ENCODE data around the gene PRR19.
"Not testable (repeated sequence)": the region's sequence is repeated elsewhere in the genome, so short reads cannot be mapped to it uniquely, and the experiment has no call there.

PRR19 gene

DNA sequence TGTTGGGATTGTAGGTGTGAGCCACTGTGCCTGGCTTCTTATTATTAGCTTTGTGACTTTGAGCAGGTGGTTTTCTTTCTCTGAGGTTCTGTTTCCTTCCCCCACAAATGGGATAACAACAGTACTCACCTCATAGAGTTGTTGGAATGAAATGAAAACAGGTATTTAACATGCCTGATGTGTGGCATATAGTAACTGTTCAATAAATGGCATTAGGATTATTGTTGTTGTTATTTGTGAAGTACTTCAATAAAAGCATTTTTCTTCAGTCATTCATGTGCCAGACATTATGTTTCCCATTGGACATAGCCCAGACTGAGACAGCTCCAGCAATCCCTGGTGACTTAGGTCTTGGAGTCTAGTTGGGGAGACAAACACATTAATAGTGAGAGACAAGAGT lies 25.0 kb downstream of the PRR19 start:
- no peak for DNase-seq (ENCODE audit: low read depth)

DNA sequence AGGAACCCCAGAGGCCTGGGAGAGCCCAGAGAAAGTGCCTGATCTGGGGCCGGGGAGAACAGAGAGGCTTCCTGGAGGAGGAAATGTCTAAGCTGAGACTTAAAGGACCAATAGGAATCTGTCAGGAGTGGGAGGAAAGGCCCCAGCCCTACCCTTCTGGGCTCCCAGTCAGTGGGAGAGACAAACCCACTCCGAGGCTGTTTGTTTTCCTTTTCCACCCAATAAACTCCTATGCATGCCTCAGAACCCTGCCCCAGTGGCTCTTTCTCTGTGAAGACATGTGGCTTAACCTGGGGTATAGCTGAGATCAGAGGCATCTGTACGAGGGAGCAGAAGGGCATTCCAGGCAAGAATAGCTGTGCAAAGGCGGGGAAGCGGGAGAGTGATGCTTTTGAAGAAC lies 25.4 kb downstream of the PRR19 start:
- DNase-seq (ENCODE audit: low read depth): no peak

DNA sequence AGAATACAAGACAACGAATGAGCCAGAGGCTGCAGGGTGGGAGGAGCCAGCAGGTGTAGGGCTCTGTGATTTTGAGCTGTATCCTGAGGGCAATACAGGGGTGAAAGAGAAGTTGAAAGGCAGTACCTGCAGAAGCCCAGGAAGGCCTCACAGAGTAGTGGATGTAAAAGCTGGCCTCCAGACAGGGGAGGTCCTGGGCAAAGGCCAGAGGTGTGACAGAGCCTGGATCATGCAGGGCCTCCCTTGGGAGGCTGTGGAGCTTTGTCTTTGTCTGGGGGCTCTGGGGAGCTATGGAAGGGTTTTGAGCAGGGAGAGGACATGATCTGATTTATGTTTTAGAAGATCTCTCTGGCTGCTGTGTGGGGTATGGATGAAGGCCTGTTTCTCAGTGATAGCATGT lies 26.2 kb downstream of the PRR19 start:
- DNase-seq (ENCODE audit: low read depth): no peak

DNA sequence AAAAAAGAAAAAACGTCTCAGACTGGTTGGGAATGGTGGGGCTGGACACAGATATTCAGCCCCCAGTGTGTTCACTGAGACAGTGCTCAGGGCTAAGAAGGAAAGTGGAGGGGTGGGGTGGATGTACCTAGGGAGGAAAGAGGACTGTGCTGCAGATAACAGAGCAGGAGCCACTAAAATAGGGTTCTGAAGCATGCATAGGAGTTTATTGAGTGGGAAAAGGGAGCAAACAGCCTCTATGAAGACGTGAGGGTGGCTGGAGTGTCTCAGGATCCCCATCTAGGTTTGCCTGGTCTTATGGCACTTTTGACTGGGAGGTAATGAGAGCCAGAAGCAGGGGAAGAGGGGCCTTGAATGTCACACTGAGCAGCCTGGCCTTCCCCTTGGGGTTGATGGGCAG lies 26.9 kb downstream of the PRR19 start:
- DNase-seq (ENCODE audit: low read depth): no peak

DNA sequence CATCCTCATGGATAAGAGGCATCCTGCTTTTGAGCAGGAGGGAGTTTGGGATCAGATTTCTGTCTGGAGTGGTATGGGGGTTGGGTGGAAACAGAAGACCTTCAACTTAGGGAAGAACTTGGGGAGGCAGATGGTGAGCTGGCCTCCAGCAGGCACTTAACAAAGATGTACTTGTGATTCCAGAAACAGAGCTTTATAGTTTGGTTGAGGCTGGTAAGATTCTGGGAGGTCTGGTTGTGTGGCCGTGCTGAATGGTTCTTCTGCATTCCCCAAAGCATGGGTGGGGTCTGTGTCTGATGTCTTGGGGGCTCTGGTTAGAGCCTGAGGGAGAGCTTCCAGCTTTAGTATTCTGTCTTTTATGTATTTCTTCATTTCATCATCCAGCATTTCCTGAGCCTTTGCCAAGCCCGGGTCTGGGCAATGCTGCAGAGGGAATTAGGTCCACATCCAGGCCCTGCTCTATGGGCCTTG lies 28.3 kb downstream of the PRR19 start:
- no peak for DNase-seq (ENCODE audit: low read depth)

DNA sequence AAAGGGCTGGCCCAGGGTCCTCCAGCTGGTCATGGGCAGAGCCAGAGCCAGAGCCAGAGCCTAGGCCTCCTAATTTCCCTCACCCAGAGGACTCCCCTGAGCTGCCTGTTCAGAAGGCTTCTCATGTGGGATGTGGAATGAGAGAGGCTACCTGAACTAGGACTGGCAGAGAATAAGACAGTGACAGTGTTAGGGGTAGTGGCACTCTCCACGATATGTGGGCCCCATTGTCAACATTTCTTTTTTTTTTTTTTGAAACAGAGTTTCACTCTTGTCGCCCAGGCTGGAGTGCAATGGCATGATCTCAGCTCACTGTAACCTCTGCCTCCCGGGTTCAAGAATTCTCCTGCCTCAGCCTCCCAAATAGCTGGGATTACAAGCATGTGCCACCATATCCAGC lies 29.4 kb downstream of the PRR19 start:
- not testable (repeated sequence) for DNase-seq (ENCODE audit: low read depth)

DNA sequence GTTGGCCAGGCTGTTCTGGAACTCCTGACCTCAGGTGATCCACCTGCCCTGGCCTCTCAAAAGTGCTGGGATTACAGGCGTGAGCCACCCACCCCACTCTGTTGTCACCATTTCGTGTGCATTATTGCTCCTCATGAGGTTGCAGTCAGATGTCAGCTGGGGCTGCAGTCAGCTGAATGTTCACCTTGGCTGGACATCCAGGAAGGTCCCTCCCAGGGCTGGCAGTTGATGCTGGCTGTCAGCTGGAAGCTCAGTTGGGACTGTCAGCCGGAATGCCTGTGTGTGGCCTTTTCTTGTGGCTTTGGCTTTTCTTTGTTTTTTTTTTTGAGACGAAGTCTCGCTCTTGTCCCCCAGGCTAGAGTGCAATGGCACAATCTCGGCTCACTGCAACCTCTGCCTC lies 30.1 kb downstream of the PRR19 start:
- DNase-seq (ENCODE audit: low read depth): no peak

DNA sequence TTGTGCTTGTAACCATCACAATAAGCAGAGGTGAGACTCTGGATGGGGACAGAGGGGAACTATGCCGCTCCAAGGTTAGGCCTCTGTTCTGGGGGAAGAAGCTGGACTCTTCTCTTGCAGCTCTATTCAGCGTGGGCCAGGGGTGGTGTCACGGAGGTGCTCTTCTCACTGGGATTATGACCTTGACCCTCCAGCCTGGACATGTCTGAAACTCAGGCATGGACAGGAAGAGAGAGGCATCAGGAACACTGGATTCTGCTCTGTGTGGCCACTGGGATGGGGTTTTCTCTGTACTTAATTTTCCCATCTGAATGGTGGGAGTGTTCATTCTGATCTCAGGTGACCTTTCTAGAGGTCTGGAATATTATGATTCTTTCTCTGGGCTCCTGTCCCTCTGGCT lies 31.1 kb downstream of the PRR19 start:
- no peak for DNase-seq (ENCODE audit: low read depth)

DNA sequence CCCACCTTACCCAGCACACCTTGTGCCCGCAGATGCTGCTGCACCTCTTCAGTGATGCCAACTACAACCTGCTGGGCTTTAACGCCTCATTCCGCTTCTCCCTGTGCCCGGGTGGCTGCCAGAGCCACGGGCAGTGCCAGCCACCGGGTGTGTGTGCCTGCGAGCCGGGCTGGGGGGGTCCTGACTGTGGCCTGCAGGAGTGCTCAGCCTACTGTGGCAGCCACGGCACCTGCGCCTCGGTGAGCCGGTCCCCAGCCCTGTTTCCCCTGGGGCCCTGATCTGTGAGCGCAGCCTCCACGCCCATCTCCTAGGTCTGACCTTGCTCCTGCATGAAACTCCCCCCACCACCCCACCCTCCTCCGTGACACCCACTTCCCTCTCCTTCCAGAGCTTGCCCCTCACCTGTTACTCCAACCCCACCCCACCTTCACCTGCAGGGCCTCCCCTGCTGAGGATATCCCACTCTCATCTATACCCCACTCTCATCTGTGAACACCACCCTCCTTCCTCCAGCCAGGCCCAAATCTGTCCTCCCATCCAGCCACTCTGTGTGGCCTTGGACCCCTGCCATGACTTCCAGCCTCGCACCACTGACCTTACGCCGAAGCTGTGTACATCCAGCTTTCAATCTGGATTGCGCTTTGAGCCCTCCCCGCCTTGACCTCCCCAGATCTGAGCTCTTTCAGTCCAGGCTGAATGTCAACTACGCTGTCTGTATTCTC lies 32.2 kb downstream of the PRR19 start:
- no peak for DNase-seq (ENCODE audit: low read depth)

DNA sequence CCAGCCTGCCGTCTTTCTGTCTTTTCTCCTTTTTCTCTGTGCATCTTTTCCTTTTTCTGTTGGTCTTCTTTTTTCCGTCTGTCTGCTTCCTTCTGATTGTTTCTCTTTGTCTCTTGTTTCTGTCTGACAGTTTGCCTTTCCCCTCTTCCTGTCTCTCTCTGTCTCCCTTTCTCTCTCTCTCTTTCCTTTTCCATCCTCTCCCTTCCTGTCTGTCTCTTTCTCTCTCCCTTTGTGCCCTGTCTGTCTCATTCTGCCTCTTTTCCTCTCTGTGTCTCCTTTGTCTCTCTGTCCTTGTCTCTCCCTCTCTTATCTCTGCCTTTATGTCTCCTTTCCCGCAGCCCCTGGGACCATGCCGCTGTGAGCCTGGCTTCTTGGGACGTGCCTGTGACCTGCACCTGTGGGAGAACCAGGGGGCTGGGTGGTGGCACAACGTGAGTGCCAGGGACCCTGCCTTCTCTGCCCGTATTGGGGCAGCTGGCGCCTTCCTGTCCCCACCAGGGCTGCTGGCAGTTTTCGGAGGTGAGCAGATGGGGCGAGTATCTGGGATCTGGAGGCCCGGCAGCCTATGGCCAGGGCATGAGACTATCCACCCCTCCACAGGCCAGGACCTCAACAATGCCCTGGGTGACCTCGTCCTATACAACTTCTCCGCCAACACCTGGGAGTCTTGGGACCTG lies 32.9 kb downstream of the PRR19 start:
- DNase-seq (ENCODE audit: low read depth): no peak

DNA sequence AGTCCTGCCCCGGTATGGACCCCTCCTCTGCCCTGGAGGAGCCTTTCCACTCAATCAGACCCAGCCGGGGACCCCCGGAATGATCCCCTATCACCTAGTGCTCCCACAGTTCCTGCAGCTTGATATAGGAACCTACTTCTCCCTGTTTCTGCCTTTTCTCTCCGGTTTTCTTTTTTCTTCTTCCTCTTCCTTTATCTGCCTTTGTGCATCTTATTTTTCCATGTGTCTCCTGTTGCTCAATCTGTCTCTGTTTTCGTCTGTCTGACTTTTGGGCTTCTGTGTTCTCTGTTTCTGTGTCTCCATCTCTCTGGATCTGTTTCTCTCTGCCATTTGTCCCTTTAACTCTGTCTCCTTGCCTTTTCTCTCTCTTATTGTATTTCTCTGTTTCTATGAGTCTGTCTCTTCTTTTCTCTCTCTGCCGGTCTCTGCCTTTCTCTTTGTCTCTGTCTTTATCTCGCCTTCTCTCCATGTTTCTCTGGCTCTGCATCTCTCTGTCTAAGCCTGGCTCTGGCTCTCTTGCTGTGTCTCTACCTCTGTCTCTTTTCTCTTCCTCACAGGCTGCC lies 33.5 kb downstream of the PRR19 start:
- no peak for DNase-seq (ENCODE audit: low read depth)

DNA sequence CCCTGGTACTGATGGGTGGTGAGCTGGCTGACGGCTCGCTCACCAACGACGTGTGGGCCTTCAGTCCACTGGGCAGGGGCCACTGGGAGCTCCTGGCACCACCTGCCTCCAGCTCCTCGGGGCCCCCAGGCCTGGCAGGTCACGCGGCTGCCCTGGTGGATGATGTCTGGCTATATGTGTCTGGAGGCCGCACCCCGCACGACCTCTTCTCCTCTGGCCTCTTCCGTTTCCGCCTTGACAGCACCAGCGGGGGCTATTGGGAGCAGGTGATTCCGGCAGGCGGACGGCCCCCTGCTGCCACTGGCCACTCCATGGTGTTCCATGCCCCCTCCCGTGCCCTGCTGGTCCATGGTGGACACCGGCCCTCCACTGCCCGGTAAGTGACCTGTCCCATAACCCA lies 34.0 kb downstream of the PRR19 start:
- DNase-seq (ENCODE audit: low read depth): no peak

DNA sequence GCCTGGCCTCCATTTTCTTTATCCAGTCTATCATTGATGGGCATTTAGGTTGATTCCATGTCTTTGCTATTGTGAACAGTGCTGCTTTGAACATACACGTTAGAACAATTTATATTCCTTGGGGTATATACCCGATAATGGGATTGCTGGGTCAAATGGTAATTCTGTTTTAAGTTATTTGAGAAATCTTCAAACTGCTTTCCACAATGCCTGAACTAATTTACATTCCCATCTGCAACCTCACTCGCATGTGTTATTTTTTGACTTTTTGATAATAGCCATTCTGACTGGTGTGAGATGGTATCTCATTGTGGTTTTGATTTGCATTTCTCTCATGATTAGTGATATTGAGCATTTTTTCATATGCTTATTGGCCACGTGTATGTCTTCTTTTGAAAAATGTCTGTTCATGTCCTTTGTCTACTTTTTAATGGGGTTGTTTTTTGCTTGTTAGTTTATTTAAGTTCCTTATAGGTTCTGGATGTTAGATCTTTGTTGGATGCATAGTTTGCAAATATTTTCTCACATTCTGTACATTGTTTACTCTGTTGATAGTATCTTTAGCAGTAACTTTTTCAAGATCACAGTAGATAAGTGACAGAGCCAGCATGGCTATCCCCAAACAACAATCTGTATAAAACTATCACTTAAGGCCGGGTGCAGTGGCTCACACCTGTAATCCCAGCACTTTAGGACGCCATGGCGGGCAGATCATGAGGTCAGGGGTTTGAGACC lies 37.4 kb downstream of the PRR19 start:
- DNase-seq (ENCODE audit: low read depth): not testable (repeated sequence)

DNA sequence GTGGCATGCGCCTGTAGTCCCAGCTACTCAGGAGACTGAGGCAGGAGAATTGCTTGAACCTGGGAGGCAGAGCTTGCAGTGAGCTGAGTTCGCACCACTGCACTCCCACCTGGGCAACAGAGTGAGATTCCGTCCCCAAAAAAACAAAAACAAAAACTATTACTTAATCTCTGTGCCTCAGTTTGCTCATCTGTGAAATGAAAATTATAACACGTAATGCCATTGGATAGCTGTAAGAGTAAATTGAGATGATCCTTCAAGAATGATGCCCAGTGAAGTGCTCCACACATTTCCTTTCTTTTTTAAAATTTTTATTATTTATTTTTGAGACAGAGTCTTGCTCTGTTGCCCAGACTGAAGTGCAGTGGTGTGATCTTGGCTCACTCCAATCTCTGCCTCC lies 38.0 kb downstream of the PRR19 start:
- not testable (repeated sequence) for DNase-seq (ENCODE audit: low read depth)

DNA sequence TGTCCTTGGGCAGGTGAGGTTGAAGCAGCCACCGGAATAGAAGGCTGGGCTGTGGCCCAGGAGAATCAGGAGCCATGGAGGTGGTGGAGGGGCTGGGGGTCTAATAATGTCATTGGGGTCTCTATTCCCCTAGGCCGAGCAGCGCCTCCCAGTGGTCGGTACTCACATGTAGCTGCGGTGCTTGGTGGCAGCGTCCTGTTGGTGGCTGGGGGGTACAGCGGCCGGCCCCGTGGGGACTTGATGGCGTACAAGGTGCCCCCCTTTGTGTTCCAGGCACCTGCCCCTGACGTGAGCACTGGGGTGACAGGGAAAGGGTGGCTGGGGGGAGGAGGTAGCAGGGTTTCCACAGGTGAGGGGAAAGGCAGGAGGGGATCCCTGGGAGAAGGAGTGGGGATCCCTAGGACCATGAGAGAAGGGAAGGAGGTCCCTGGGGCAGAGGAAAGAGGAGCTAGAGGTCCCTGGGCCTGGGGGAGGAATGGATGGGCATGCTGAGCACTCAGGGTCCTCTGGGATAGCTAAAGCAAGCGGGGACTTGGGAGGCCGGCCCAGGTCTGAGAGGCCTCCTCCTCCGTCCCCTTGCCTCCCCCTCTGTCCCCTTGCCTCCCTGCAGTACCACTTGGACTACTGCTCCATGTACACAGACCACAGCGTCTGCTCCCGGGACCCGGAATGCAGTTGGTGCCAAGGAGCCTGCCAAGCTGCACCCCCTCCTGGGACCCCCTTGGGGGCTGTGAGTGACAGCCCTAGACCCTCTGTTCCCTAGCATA lies 41.6 kb downstream of the PRR19 start:
- no peak for DNase-seq (ENCODE audit: low read depth)

DNA sequence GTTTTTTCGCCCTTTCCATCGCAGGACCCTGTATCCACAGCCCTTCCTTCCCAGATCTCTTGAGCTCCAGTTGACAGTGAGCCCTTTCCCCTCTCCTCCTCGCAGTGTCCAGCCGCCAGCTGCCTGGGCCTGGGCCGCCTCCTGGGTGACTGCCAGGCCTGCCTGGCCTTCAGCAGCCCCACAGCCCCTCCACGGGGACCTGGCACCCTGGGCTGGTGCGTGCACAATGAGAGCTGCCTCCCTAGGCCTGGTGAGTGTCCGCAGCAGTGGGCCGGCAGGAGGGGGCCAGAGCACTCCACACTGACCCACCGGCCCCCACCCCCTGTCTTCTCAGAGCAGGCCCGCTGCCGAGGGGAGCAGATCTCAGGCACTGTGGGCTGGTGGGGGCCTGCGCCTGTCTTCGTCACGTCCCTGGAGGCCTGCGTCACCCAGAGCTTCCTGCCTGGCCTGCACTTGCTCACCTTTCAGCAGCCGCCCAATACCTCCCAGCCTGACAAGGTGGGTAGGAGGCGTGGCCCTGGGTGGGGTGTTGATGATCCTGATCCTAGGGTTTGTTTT lies 42.5 kb downstream of the PRR19 start:
- DNase-seq (ENCODE audit: low read depth): no peak

DNA sequence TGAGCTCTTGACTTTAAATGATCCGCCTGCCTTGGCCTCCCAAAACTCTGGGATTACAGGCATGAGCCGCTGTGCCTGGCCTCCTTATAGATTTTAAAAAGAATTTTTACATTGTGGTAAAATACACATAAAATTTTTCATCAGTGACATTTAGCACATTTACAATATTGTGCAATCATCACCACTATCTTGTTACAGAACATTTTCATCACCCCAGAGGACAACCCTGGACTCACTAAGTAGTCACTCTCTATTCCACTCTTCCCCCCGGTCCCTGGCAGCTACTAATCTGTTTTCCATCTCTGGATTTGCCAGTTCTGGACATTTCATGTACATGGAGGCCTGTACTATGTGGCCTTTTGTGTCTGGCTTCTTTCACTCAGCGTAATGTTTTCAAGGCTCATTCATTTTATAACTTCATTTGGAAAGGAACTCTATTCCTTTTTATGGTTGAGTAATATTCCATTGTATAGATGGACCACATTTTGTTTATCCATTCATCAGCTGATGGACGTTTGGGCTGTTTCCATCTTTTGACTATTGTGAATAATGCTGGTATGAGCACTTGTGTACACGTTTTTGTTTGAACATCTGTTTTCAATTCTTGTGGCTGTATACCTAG lies 43.4 kb downstream of the PRR19 start:
- DNase-seq (ENCODE audit: low read depth): peak; percentile 89

DNA sequence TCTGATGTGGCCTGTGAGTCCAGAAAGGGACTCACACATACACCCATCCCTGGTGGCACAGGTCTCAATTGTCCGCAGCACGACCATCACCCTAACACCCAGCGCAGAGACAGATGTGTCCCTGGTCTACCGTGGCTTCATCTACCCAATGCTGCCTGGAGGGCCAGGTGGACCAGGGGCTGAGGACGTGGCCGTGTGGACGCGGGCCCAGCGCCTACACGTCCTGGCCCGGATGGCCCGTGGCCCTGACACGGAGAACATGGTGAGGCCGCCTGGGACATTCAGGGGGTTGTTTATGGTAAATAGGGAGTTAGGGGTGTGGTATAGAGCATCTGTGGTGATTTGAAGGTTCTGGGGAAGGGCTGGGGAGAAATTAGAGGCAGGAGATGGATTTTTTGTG lies 46.3 kb downstream of the PRR19 start:
- DNase-seq (ENCODE audit: low read depth): no peak

DNA sequence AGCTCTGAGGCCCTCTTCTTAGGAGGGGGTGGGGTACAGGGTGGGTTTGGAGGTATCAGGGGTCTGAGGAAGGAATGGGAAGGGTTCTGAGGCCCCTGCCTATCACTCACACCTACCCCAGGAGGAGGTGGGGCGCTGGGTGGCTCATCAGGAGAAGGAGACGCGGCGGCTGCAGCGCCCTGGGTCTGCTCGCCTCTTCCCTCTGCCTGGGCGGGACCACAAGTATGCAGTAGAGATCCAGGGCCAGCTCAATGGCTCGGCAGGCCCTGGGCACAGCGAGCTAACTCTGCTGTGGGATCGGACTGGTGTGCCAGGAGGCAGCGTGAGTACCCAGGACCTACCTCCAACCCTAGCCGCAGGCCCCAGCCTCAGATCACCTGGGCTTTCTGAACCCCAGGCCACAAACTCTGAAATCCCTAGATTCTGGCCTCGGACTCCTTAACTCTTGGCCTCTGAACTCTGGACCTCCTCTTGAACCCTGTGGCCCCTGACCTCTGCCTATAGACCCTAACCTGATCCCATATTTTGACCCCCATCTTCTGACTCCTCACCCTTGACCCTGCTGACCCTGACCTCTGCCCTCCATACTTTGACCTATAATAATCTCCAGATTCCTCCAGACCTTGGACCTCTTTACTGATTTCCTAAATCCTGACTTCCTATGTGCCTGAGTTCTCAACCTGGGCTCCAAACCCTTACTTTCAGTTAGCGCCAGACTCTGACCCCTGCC lies 47.6 kb downstream of the PRR19 start:
- no peak for DNase-seq (ENCODE audit: low read depth)

DNA sequence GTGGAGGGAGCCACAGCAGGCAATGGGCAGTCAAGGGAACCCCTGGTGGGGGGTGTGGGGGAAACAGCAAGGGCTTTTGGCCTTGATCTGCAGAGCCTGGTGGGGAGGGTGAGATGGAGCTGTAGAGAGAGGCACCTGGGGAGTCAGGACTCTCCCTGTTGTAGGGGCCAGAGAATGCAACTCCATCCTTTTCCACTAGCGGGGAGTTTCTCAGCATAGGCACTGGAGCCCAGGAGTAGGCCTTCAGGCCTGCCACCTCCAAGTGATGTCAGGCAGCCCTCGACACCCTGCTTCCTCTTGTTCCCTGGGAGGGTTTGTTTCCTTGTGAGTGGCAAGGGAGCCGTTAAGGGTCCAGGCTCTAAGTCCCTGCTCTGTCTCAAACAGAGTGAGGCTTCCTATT lies 48.5 kb downstream of the PRR19 start:
- no peak for DNase-seq (ENCODE audit: low read depth)

Measured in amniotic epithelial cell (primary cell).